Measurements from ENCODE around the gene KLHDC7B.

KLHDC7B gene

GRCh38 chr22:50526108-50526833, 19.4 kb upstream of the KLHDC7B start:
- peak; percentile 17 for TF ChIP-seq CTCF (IDR thresholded peaks at IDR 0.05; ENCODE audit: insufficient read depth, low read depth, low read length, missing control alignments)
- H3K4me3 ChIP-seq (ENCODE audit: low read length), result peak overlapping the region; percentile 82
- DNase-seq (ENCODE audit: low read depth), result peak; percentile 78

GRCh38 chr22:50526834-50527801, 18.6 kb upstream of the KLHDC7B start:
- DNase-seq (ENCODE audit: low read depth), result peak; percentile 55
- no peak for TF ChIP-seq CTCF (IDR thresholded peaks at IDR 0.05; ENCODE audit: insufficient read depth, low read depth, low read length, missing control alignments)
- H3K4me3 ChIP-seq (ENCODE audit: low read length), result peak overlapping the region; percentile 82

GRCh38 chr22:50527921-50528681, 17.6 kb upstream of the KLHDC7B start:
- no peak for TF ChIP-seq CTCF (IDR thresholded peaks at IDR 0.05; ENCODE audit: insufficient read depth, low read depth, low read length, missing control alignments)
- DNase-seq (ENCODE audit: low read depth), result no peak
- no peak overlapping the region for H3K4me3 ChIP-seq (ENCODE audit: low read length)

- H3K4me3 ChIP-seq (ENCODE audit: low read length), result peak overlapping the region; percentile 49
- DNase-seq (ENCODE audit: low read depth), result no peak
- no peak for TF ChIP-seq CTCF (IDR thresholded peaks at IDR 0.05; ENCODE audit: insufficient read depth, low read depth, low read length, missing control alignments)
These were observed 16.9 kb upstream of the KLHDC7B start for GRCh38 chr22:50528682-50529415.

GRCh38 chr22:50529416-50529896, 16.2 kb upstream of the KLHDC7B start:
- no peak for TF ChIP-seq CTCF (IDR thresholded peaks at IDR 0.05; ENCODE audit: insufficient read depth, low read depth, low read length, missing control alignments)
- peak overlapping the region; percentile 49 for H3K4me3 ChIP-seq (ENCODE audit: low read length)
- no peak for DNase-seq (ENCODE audit: low read depth)

Measured in epithelial cell of esophagus (primary cell).